Measurements from ENCODE around the gene HTT. TPM values are rescaled to one million over a fixed set of nuclear protein-coding genes. Genes with fewer than 3 reads are reported as not detected.

HTT gene
- total RNA-seq, 2 donors from 2014 or later: 104 to 109 TPM

GRCh38 chr4:3174371-3175338, 100.2 kb downstream of the HTT start:
- no peak overlapping the region for H3K4me3 ChIP-seq (ENCODE audit: low read length)
- Mint-ChIP-seq H3K27me3 (ENCODE audit: insufficient read depth) (no peaks in the 10 kb centered on the region), H3K9me3 (peaks cover 8% of the 10 kb centered on the region), H3K27ac (no peak overlapping the region), H3K36me3 (ENCODE audit: low read depth) (peaks cover 77% of the 10 kb centered on the region), H3K4me3 (no peak overlapping the region), H3K4me1 (peaks cover 8% of the 10 kb centered on the region)
- 88 to 90% methylated on average over 9 to 12 of the region's 12 CpGs for WGBS, 2 experiments (ENCODE audit: insufficient coverage in 1 of 2, insufficient read length in 1 of 2)
- no peak for TF ChIP-seq CTCF (conservative IDR thresholded peaks at IDR 0.05)
- H3K4me1 ChIP-seq (ENCODE audit: control insufficient read depth, insufficient read depth, low read length): no peaks in the 10 kb centered on the region
- peak; percentile 40 for DNase-seq
- peaks cover 84% of the 10 kb centered on the region for H3K36me3 ChIP-seq (ENCODE audit: control insufficient read depth, insufficient read depth, low read length)
- H3K27me3 ChIP-seq (ENCODE audit: control insufficient read depth, insufficient read depth, low read length, poor library complexity, severe bottlenecking): no peaks in the 10 kb centered on the region
- peaks cover 15% of the 10 kb centered on the region for H3K9me3 ChIP-seq (ENCODE audit: control insufficient read depth, low read length)
- no peak overlapping the region for H3K27ac ChIP-seq (ENCODE audit: low read depth, low read length)
- no peak overlapping the region for H3K9ac ChIP-seq (ENCODE audit: extremely low read depth, low read length, poor library complexity, severe bottlenecking)

GRCh38 chr4:3176367-3177229, 102.1 kb downstream of the HTT start:
- Histone ChIP-seq H3K27me3 (ENCODE audit: control insufficient read depth, insufficient read depth, low read length, poor library complexity, severe bottlenecking) (no peaks in the 10 kb centered on the region), H3K27ac (ENCODE audit: low read depth, low read length) (peak overlapping the region; percentile 40), H3K4me3 (ENCODE audit: low read length) (no peak overlapping the region), H3K4me1 (ENCODE audit: control insufficient read depth, insufficient read depth, low read length) (no peaks in the 10 kb centered on the region), H3K9me3 (ENCODE audit: control insufficient read depth, low read length) (no peaks in the 10 kb centered on the region), H3K9ac (ENCODE audit: extremely low read depth, low read length, poor library complexity, severe bottlenecking) (no peak overlapping the region), H3K36me3 (ENCODE audit: control insufficient read depth, insufficient read depth, low read length) (peaks cover 77% of the 10 kb centered on the region)
- peak; percentile 20 for DNase-seq
- no peaks in the 10 kb centered on the region for H3K27me3 Mint-ChIP-seq (ENCODE audit: insufficient read depth)
- peaks cover 5% of the 10 kb centered on the region for H3K4me1 Mint-ChIP-seq
- no peak overlapping the region for H3K27ac Mint-ChIP-seq
- 93 to 94% methylated on average over 10 to 11 of the region's 11 CpGs for WGBS, 2 experiments (ENCODE audit: insufficient coverage in 1 of 2, insufficient read length in 1 of 2)
- peaks cover 71% of the 10 kb centered on the region for H3K36me3 Mint-ChIP-seq (ENCODE audit: low read depth)
- H3K9me3 Mint-ChIP-seq: no peaks in the 10 kb centered on the region
- H3K4me3 Mint-ChIP-seq: no peak overlapping the region
- TF ChIP-seq CTCF (conservative IDR thresholded peaks at IDR 0.05): no peak

- Histone ChIP-seq H3K9ac (ENCODE audit: extremely low read depth, low read length, poor library complexity, severe bottlenecking) (no peak overlapping the region), H3K4me1 (ENCODE audit: control insufficient read depth, insufficient read depth, low read length) (no peaks in the 10 kb centered on the region), H3K9me3 (ENCODE audit: control insufficient read depth, low read length) (no peaks in the 10 kb centered on the region), H3K27ac (ENCODE audit: low read depth, low read length) (no peak overlapping the region), H3K36me3 (ENCODE audit: control insufficient read depth, insufficient read depth, low read length) (peaks cover 78% of the 10 kb centered on the region), H3K4me3 (ENCODE audit: low read length) (no peak overlapping the region), H3K27me3 (ENCODE audit: control insufficient read depth, insufficient read depth, low read length, poor library complexity, severe bottlenecking) (no peaks in the 10 kb centered on the region)
- TF ChIP-seq CTCF (conservative IDR thresholded peaks at IDR 0.05): no peak
- H3K9me3 Mint-ChIP-seq: no peaks in the 10 kb centered on the region
- no peak for DNase-seq
- H3K27me3 Mint-ChIP-seq (ENCODE audit: insufficient read depth): no peaks in the 10 kb centered on the region
- no peak overlapping the region for H3K4me3 Mint-ChIP-seq
- peaks cover 71% of the 10 kb centered on the region for H3K36me3 Mint-ChIP-seq (ENCODE audit: low read depth)
- no peak overlapping the region for H3K27ac Mint-ChIP-seq
- peaks cover 5% of the 10 kb centered on the region for H3K4me1 Mint-ChIP-seq
Measured at GRCh38 chr4:3177426-3177825, 102.9 kb downstream of the HTT start.
